SK-N-SH treated with all-trans-retinoic acid at 6 μM for 48 hours (cell line): ENCODE results near the gene LYSET.

Experiments used
- ATAC-seq: fragments of 200-7000 bp; cut with Tn5 transposase; 3 replicates; pipeline ENCODE4 v1.9.1; 2020; ENCODE audit warnings: mild to moderate bottlenecking, moderate library complexity
- ARNTL ChIP-seq: fragments of 450-650 bp; formaldehyde crosslinking; IDR thresholded peaks from 2 replicates; pipeline ENCODE4 v1.5.0; 2020; ENCODE audit warnings: low read depth, mild to moderate bottlenecking, moderate library complexity, borderline replicate concordance
- BACH2 ChIP-seq: fragments of 250-450 bp; sonication (Bioruptor Pico); IDR thresholded peaks from 2 replicates; pipeline ENCODE4 v1.9.0; 2021; ENCODE audit warnings: mild to moderate bottlenecking, borderline replicate concordance
- CREB5 ChIP-seq: fragments of 250-450 bp; sonication (Bioruptor Pico); IDR thresholded peaks from 2 replicates; pipeline ENCODE4 v1.5.1; 2020; ENCODE audit warnings: low read depth, mild to moderate bottlenecking, moderate library complexity
- CSDC2 ChIP-seq: fragments of 250-450 bp; sonication (Bioruptor Pico); IDR thresholded peaks from 2 replicates; pipeline ENCODE4 v1.5.0; 2020; ENCODE audit warnings: mild to moderate bottlenecking, moderate library complexity
- CSRNP3 ChIP-seq: fragments of 250-450 bp; sonication (Bioruptor Pico); IDR thresholded peaks from 2 replicates; pipeline ENCODE4 v1.5.1; 2021; ENCODE audit warnings: mild to moderate bottlenecking, moderate library complexity
- ESRRG ChIP-seq: fragments of 250-450 bp; sonication (Bioruptor Pico); IDR thresholded peaks from 2 replicates; pipeline ENCODE4 v1.6.1; 2021; ENCODE audit warnings: mild to moderate bottlenecking
- ISL1 ChIP-seq: fragments of 250-450 bp; sonication (Bioruptor Pico); IDR thresholded peaks from 2 replicates; pipeline ENCODE4 v2.1.2; 2022; ENCODE audit warnings: mild to moderate bottlenecking, moderate library complexity
- PATZ1 ChIP-seq: fragments of 250-450 bp; sonication (Bioruptor Pico); IDR thresholded peaks from 2 replicates; pipeline ENCODE4 v1.8.0; 2020; ENCODE audit warnings: mild to moderate bottlenecking, moderate library complexity, borderline replicate concordance
- POU6F1 ChIP-seq: fragments of 250-450 bp; sonication (Bioruptor Pico); IDR thresholded peaks from 2 replicates; pipeline ENCODE4 v1.8.0; 2021; ENCODE audit warnings: low read depth, mild to moderate bottlenecking, moderate library complexity, borderline replicate concordance
- PPARA ChIP-seq: fragments of 250-450 bp; sonication (Bioruptor Pico); IDR thresholded peaks from 2 replicates; pipeline ENCODE4 v1.5.0; 2020; ENCODE audit warnings: mild to moderate bottlenecking, borderline replicate concordance
- RARB ChIP-seq: fragments of 250-450 bp; sonication (Bioruptor Pico); IDR thresholded peaks from 2 replicates; pipeline ENCODE4 v1.8.0; 2021; ENCODE audit warnings: mild to moderate bottlenecking, moderate library complexity
- SNAI2 ChIP-seq: fragments of 250-450 bp; sonication (Bioruptor Pico); IDR thresholded peaks from 2 replicates; pipeline ENCODE4 v1.5.0; 2020; ENCODE audit warnings: mild to moderate bottlenecking, moderate library complexity
- TCF4 ChIP-seq: fragments of 250-450 bp; sonication (Bioruptor Pico); IDR thresholded peaks from 2 replicates; pipeline ENCODE4 v1.8.0; 2021; ENCODE audit warnings: mild to moderate bottlenecking, moderate library complexity, borderline replicate concordance
- TOX ChIP-seq: fragments of 250-450 bp; sonication (Bioruptor Pico); IDR thresholded peaks from 2 replicates; pipeline ENCODE4 v1.8.0; 2021; ENCODE audit warnings: mild to moderate bottlenecking, moderate library complexity, borderline replicate concordance
- TSHZ2 ChIP-seq: fragments of 250-450 bp; sonication (Bioruptor Pico); IDR thresholded peaks from 2 replicates; pipeline ENCODE4 v1.5.0; 2020; ENCODE audit warnings: mild to moderate bottlenecking, moderate library complexity
- ZFP3 ChIP-seq: fragments of 250-450 bp; sonication (Bioruptor Pico); IDR thresholded peaks from 2 replicates; pipeline ENCODE4 v1.5.0; 2020; ENCODE audit warnings: mild to moderate bottlenecking, moderate library complexity
- ZNF565 ChIP-seq: fragments of 450-650 bp; formaldehyde crosslinking; conservative IDR thresholded peaks from 2 replicates; pipeline ENCODE4 v1.5.0; 2020; ENCODE audit warnings: low read depth, mild to moderate bottlenecking, moderate library complexity
- ZNF70 ChIP-seq: fragments of 450-650 bp; formaldehyde crosslinking; IDR thresholded peaks from 2 replicates; pipeline ENCODE4 v1.5.0; 2020; ENCODE audit warnings: mild to moderate bottlenecking, moderate library complexity
- ZNF8 ChIP-seq: fragments of 450-650 bp; formaldehyde crosslinking; IDR thresholded peaks from 2 replicates; pipeline ENCODE4 v1.5.0; 2020; ENCODE audit warnings: mild to moderate bottlenecking, moderate library complexity

LYSET gene

GRCh38 chr14:93186466-93186865 is 1.3 kb downstream of the LYSET start:
- ATAC-seq, result no peak
- no peak for TF ChIP-seq CSDC2 (CRISPR knock-in tag)
- no peak for TF ChIP-seq SNAI2 (CRISPR knock-in tag)
- TF ChIP-seq TCF4 (CRISPR knock-in tag), result no peak
- TF ChIP-seq PPARA (CRISPR knock-in tag), result no peak
- TF ChIP-seq CREB5, result no peak
- no peak for TF ChIP-seq ISL1 (CRISPR knock-in tag)
- no peak for TF ChIP-seq RARB (CRISPR knock-in tag)
- TF ChIP-seq ARNTL (CRISPR knock-in tag), result no peak
- TF ChIP-seq ESRRG (CRISPR knock-in tag), result no peak
- no peak for TF ChIP-seq ZFP3 (CRISPR knock-in tag)
- TF ChIP-seq CSRNP3 (CRISPR knock-in tag), result no peak
- no peak for TF ChIP-seq BACH2 (CRISPR knock-in tag)
- no peak for TF ChIP-seq POU6F1 (CRISPR knock-in tag)
- no peak for TF ChIP-seq PATZ1 (CRISPR knock-in tag)
- TF ChIP-seq TSHZ2 (CRISPR knock-in tag), result no peak
- TF ChIP-seq TOX, result no peak

- ATAC-seq, result no peak
- TF ChIP-seq CSDC2 (CRISPR knock-in tag), result no peak
- no peak for TF ChIP-seq SNAI2 (CRISPR knock-in tag)
- TF ChIP-seq PATZ1 (CRISPR knock-in tag), result no peak
- no peak for TF ChIP-seq ZNF70 (CRISPR knock-in tag)
- TF ChIP-seq ZFP3 (CRISPR knock-in tag), result no peak
- no peak for TF ChIP-seq ISL1 (CRISPR knock-in tag)
- no peak for TF ChIP-seq ZNF8
- TF ChIP-seq BACH2 (CRISPR knock-in tag), result no peak
- no peak for TF ChIP-seq ZNF565 (CRISPR knock-in tag)
Observed at GRCh38 chr14:93186956-93187355, 1.8 kb downstream of the LYSET start.
